Caco-2 (cell line): ENCODE measurements around the gene PACSIN2. TPM values are rescaled to one million over a fixed set of nuclear protein-coding genes. Genes with fewer than 3 reads are reported as not detected.
A peak's percentile ranks its signal among the peaks of the same experiment; 100 is the strongest.

Experiments used
- BruUV-seq: library from RNA; stranded (reverse); fragments of 400-500 nt; replicated peaks from 2 replicates; lab custom pipeline; 2021; lab: Mats Ljungman, UMichigan
- CTCF ChIA-PET: fragments of 300-600 bp; sonication (Branson Sonifier 250); formaldehyde crosslinking; loops from one replicate; lab custom pipeline; 2022; ENCODE audit warnings: antibody characterized with exemption; lab: Charles Lee
- POLR2A ChIA-PET: fragments of 300-600 bp; sonication (Branson Sonifier 250); formaldehyde crosslinking; loops from one replicate; lab custom pipeline; 2022; ENCODE audit warnings: antibody characterized with exemption; lab: Charles Lee
- DNase-seq, 2 experiments: peaks; one replicate each; pipeline versions ENCODE4 v3.0.0 to v3.0.0-alpha.2; 2020 to 2022
- H3K27me3 ChIP-seq: replicated peaks from 2 replicates; pipeline ENCODE4 v1.6.0; 2011; ENCODE audit warnings: low read length; ENCODE audit not compliant: control insufficient read depth, insufficient read depth
- H3K36me3 ChIP-seq: 2 replicates; pipeline ENCODE4 v1.5.1; 2011; ENCODE audit warnings: low read length; ENCODE audit not compliant: control insufficient read depth, insufficient read depth
- H3K4me1 ChIP-seq: fragments of 250-450 bp; sonication (Bioruptor Pico); 2 replicates; pipeline ENCODE4 v1.5.1; 2020; ENCODE audit warnings: mild to moderate bottlenecking
- H3K4me3 ChIP-seq: 2 replicates; pipeline ENCODE4 v1.5.1; 2011; ENCODE audit warnings: low read depth, mild to moderate bottlenecking, control low read depth, low read length
- H3K9me3 ChIP-seq: fragments of 250-450 bp; sonication (Bioruptor Pico); 2 replicates; pipeline ENCODE4 v1.5.1; 2020; ENCODE audit warnings: mild to moderate bottlenecking, moderate library complexity
- H3K27ac Mint-ChIP-seq: one replicate; pipeline ENCODE4 v1.8.0; 2022; ENCODE audit warnings: mixed read lengths; ENCODE audit not compliant: unreplicated experiment
- H3K27me3 Mint-ChIP-seq: one replicate; pipeline ENCODE4 v1.8.0; 2022; ENCODE audit warnings: mixed read lengths; ENCODE audit not compliant: insufficient read depth, unreplicated experiment
- H3K36me3 Mint-ChIP-seq: one replicate; pipeline ENCODE4 v1.8.0; 2022; ENCODE audit warnings: mild to moderate bottlenecking, mixed read lengths; ENCODE audit not compliant: insufficient read depth, unreplicated experiment
- H3K4me1 Mint-ChIP-seq: one replicate; pipeline ENCODE4 v1.8.0; 2022; ENCODE audit warnings: low read depth, mixed read lengths; ENCODE audit not compliant: unreplicated experiment
- H3K4me3 Mint-ChIP-seq: one replicate; pipeline ENCODE4 v1.8.0; 2022; ENCODE audit warnings: mild to moderate bottlenecking, moderate library complexity, mixed read lengths; ENCODE audit not compliant: unreplicated experiment
- H3K9me3 Mint-ChIP-seq: one replicate; pipeline ENCODE4 v1.8.0; 2022; ENCODE audit warnings: mixed read lengths; ENCODE audit not compliant: unreplicated experiment
- CTCF ChIP-seq, 2 experiments: fragments of 200-600 bp in 1 of 2; IDR thresholded peaks; 1 replicate in 1 of 2; 2 replicates in 1 of 2; pipeline versions ENCODE4 v1.5.1 to v1.8.0; 2011 to 2022; ENCODE audit warnings: antibody characterized with exemption in 1 of 2, control low read depth in 1 of 2, inconsistent platforms in 1 of 2, low read depth in 1 of 2, low read length in 1 of 2, mild to moderate bottlenecking in 1 of 2, moderate library complexity in 1 of 2; ENCODE audit not compliant: insufficient read depth in 1 of 2, severe bottlenecking in 1 of 2, unreplicated experiment in 1 of 2
- intact Hi-C: fragments of 100-400 bp; cut with micrococcal nuclease; formaldehyde crosslinking; loops from one replicate; pipeline ENCODE4 v1.10.0; 2022; ENCODE audit not compliant: unreplicated experiment
- total RNA-seq: library from RNA; stranded (reverse); gene quantifications from 2 replicates; pipeline ENCODE4 v1.2.3, GENCODE V29; 2022

PACSIN2 gene
- total RNA-seq, 1 experiment from 2014 or later: 122 TPM

DNA sequence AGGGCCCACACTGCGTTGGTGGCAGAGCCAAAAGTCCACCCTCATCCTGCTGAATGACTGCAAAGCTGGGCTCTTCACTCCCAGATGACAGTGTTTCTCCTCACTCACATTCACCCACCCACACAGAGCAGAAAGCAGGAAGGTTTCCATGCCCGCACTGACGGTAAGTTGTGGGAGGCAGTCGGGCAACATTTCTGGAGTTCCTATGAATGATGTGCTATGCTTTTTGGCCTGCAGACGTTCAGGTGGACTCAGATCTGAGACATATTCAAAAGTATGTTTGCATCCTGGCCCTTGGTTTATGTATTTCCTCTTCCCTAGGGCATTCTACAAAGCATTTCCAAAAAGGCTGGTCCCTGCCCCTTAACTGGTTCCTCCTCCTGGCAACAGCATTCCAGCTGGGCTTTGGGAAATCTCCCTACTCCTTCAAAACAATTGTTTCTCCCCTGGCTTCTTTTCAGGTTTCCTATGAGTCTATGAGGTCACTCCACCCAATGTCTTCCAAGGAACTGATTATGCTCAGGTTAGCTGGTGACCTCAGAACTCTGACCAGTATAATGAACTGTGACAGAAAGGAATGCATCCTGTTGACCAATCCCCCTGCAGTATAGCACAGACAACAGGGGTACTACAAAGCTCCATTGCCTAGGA, 36.4 kb downstream of the PACSIN2 start:
- Mint-ChIP-seq H3K27me3 (no peaks in the 10 kb centered on the region), H3K36me3 (peaks cover 10% of the 10 kb centered on the region), H3K4me3 (no peak overlapping the region), H3K27ac (peak overlapping the region; percentile 51), H3K9me3 (no peaks in the 10 kb centered on the region), H3K4me1 (peaks cover 38% of the 10 kb centered on the region)
- no peak for DNase-seq
- BruUV-seq: no TSS peak
- H3K36me3 ChIP-seq: no peaks in the 10 kb centered on the region
- H3K9me3 ChIP-seq: no peaks in the 10 kb centered on the region
- CTCF ChIA-PET: interaction anchor here (0.6 kb wide), 1 partner anchor 17 kb away, joined by 3 read pairs; no protein-coding TSS in a partner anchor
- peaks cover 17% of the 10 kb centered on the region for H3K4me1 ChIP-seq
- H3K4me3 ChIP-seq: no peak overlapping the region
- H3K27me3 ChIP-seq: no peaks in the 10 kb centered on the region
- intact Hi-C loops: no loop called here
- TF ChIP-seq CTCF (IDR thresholded peaks at IDR 0.05; ENCODE audit: insufficient read depth in 1 of 2, low read depth in 1 of 2, low read length in 1 of 2, severe bottlenecking in 1 of 2, unreplicated experiment in 1 of 2): no peak
- POLR2A ChIA-PET: interaction anchor here (1.4 kb wide), 1 partner anchor 17 kb away, joined by 3 read pairs; no protein-coding TSS in a partner anchor

DNA sequence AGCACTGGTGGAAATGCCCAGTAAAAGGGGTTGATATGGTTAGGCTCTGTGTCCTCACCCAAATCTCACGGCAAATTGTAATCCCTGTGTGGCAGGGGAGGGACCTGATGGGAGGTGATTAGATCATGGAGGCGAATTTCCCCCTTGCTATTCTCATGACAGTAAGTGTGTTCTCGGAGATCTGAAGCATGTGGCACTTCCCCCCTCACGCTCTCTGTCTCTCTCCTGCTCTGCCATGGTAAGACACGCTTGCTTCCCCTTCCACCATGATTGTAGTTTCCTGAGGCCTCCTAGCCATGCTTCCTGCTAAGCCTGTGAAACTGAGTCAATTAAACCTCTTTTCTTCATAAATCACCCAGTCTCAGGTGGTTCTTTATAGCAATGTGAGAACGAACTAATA, 37.4 kb downstream of the PACSIN2 start:
- no peaks in the 10 kb centered on the region for H3K27me3 Mint-ChIP-seq
- BruUV-seq: no TSS peak

More for the DNA sequence above, 37.4 kb downstream of the PACSIN2 start:
- intact Hi-C loops: no loop called here
- POLR2A ChIA-PET: no interaction called here
- no peak overlapping the region for H3K4me3 ChIP-seq
- CTCF ChIA-PET: no interaction called here
- Mint-ChIP-seq H3K4me1 (peaks cover 43% of the 10 kb centered on the region), H3K36me3 (peaks cover 16% of the 10 kb centered on the region), H3K27ac (no peak overlapping the region), H3K9me3 (no peaks in the 10 kb centered on the region), H3K4me3 (no peak overlapping the region)
- H3K4me1 ChIP-seq: peaks cover 17% of the 10 kb centered on the region
- no peak for TF ChIP-seq CTCF (IDR thresholded peaks at IDR 0.05; ENCODE audit: insufficient read depth in 1 of 2, low read depth in 1 of 2, low read length in 1 of 2, severe bottlenecking in 1 of 2, unreplicated experiment in 1 of 2)
- no peaks in the 10 kb centered on the region for H3K36me3 ChIP-seq
- no peaks in the 10 kb centered on the region for H3K27me3 ChIP-seq
- no peaks in the 10 kb centered on the region for H3K9me3 ChIP-seq
- no peak for DNase-seq
